HG02571 (cell line): ENCODE data around the gene TENM4.

ENCODE experiments used
- ATAC-seq: cut with Tn5 transposase; IDR thresholded peaks from one replicate; pipeline ENCODE4 v1.9.1; 2021; ENCODE audit warnings: mild to moderate bottlenecking, moderate library complexity; ENCODE audit not compliant: unreplicated experiment

TENM4 gene

GRCh38 chr11:79097246-79097875, 343.5 kb downstream of the TENM4 start:
- no peak for ATAC-seq

GRCh38 chr11:79095424-79095823, 345.4 kb downstream of the TENM4 start:
- ATAC-seq: no peak

GRCh38 chr11:79094616-79095015, 346.2 kb downstream of the TENM4 start:
- no peak for ATAC-seq

GRCh38 chr11:79092791-79093353, 348.0 kb downstream of the TENM4 start:
- no peak for ATAC-seq

- no peak for ATAC-seq
These were observed 350.6 kb downstream of the TENM4 start for GRCh38 chr11:79090191-79090705.

GRCh38 chr11:79089601-79090000, 351.2 kb downstream of the TENM4 start:
- no peak for ATAC-seq

- ATAC-seq: no peak
These were observed 351.9 kb downstream of the TENM4 start for GRCh38 chr11:79088967-79089366.

GRCh38 chr11:79087961-79088318, 352.9 kb downstream of the TENM4 start:
- no peak for ATAC-seq

GRCh38 chr11:79087238-79087960, 353.4 kb downstream of the TENM4 start:
- no peak for ATAC-seq

- ATAC-seq: no peak
These were observed 354.8 kb downstream of the TENM4 start for GRCh38 chr11:79086056-79086455.

GRCh38 chr11:79084382-79084781, 356.4 kb downstream of the TENM4 start:
- ATAC-seq: no peak

GRCh38 chr11:79083352-79083751, 357.5 kb downstream of the TENM4 start:
- ATAC-seq: no peak

- no peak for ATAC-seq
These were observed 357.9 kb downstream of the TENM4 start for GRCh38 chr11:79082907-79083306.

GRCh38 chr11:79082280-79082679, 358.6 kb downstream of the TENM4 start:
- no peak for ATAC-seq

GRCh38 chr11:79081471-79082031, 359.3 kb downstream of the TENM4 start:
- ATAC-seq: no peak

GRCh38 chr11:79080551-79080950, 360.3 kb downstream of the TENM4 start:
- ATAC-seq: no peak

- ATAC-seq: no peak
These were observed 361.8 kb downstream of the TENM4 start for GRCh38 chr11:79078999-79079398.

- ATAC-seq: no peak
These were observed 362.4 kb downstream of the TENM4 start for GRCh38 chr11:79078456-79078855.

GRCh38 chr11:79077702-79078330, 363.0 kb downstream of the TENM4 start:
- no peak for ATAC-seq

- ATAC-seq: no peak
These were observed 364.2 kb downstream of the TENM4 start for GRCh38 chr11:79076526-79077115.

GRCh38 chr11:79074547-79074946, 366.3 kb downstream of the TENM4 start:
- no peak for ATAC-seq
